WERI-Rb-1 (cell line): ENCODE results near the gene PSMD12.
"Not testable (repeated sequence)": the region's sequence is repeated elsewhere in the genome, so short reads cannot be mapped to it uniquely, and the experiment has no call there.

ENCODE experiments used
- DNase-seq: peaks from one replicate; pipeline ENCODE4 v3.0.0-alpha.2; 2020
- H3K27ac ChIP-seq: fragments of 250-450 bp; sonication (Bioruptor Pico); 2 replicates; pipeline ENCODE4 v1.5.1; 2020; ENCODE audit warnings: mild to moderate bottlenecking, moderate library complexity
- H3K27me3 ChIP-seq: fragments of 250-450 bp; sonication (Bioruptor Pico); 2 replicates; pipeline ENCODE4 v1.5.1; 2021; ENCODE audit warnings: mild to moderate bottlenecking, low read depth, moderate library complexity; ENCODE audit not compliant: insufficient read depth, severe bottlenecking
- H3K36me3 ChIP-seq: fragments of 250-450 bp; sonication (Bioruptor Pico); 2 replicates; pipeline ENCODE4 v1.5.1; 2020; ENCODE audit warnings: mild to moderate bottlenecking, moderate library complexity
- H3K4me3 ChIP-seq: 2 replicates; pipeline ENCODE4 v1.5.1; 2011; ENCODE audit warnings: low read depth, mild to moderate bottlenecking, control low read depth, low read length
- H3K9me3 ChIP-seq: fragments of 250-450 bp; sonication (Bioruptor Pico); 2 replicates; pipeline ENCODE4 v1.5.1; 2021; ENCODE audit warnings: mild to moderate bottlenecking, moderate library complexity; ENCODE audit not compliant: severe bottlenecking
- TF ChIP-seq, protein P1 (sequence below): IDR thresholded peaks from 2 replicates; pipeline ENCODE4 v1.5.1; 2011; ENCODE audit warnings: low read depth, mild to moderate bottlenecking, control low read depth, inconsistent platforms, low read length

PSMD12 gene

DNA sequence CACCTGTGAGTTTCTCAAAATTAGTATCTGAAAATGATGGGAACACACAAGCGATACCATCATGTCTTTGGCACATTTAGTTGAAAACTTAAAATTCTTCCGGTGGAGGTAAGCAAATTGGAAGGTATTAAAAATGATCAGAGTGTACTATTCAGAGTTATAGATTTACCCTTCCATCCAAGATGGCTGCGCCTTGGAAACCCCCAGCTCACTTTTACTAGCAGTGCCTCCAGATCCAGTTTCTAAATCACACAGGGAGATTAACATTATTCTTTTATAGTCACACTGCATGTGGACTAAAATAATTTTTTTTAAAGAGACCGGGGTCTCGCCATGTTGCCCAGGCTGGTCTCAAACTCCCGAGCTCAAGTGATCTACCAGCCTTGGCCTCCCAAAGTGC lies 25.7 kb upstream of the PSMD12 start:
- Histone ChIP-seq H3K27ac (no peak overlapping the region), H3K36me3 (no peaks in the 10 kb centered on the region), H3K27me3 (no peaks in the 10 kb centered on the region), H3K4me3 (no peak overlapping the region), H3K9me3 (peaks cover 3% of the 10 kb centered on the region)
- TF ChIP-seq, protein P1, sequence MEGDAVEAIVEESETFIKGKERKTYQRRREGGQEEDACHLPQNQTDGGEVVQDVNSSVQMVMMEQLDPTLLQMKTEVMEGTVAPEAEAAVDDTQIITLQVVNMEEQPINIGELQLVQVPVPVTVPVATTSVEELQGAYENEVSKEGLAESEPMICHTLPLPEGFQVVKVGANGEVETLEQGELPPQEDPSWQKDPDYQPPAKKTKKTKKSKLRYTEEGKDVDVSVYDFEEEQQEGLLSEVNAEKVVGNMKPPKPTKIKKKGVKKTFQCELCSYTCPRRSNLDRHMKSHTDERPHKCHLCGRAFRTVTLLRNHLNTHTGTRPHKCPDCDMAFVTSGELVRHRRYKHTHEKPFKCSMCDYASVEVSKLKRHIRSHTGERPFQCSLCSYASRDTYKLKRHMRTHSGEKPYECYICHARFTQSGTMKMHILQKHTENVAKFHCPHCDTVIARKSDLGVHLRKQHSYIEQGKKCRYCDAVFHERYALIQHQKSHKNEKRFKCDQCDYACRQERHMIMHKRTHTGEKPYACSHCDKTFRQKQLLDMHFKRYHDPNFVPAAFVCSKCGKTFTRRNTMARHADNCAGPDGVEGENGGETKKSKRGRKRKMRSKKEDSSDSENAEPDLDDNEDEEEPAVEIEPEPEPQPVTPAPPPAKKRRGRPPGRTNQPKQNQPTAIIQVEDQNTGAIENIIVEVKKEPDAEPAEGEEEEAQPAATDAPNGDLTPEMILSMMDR = no peak
- no peak for DNase-seq

DNA sequence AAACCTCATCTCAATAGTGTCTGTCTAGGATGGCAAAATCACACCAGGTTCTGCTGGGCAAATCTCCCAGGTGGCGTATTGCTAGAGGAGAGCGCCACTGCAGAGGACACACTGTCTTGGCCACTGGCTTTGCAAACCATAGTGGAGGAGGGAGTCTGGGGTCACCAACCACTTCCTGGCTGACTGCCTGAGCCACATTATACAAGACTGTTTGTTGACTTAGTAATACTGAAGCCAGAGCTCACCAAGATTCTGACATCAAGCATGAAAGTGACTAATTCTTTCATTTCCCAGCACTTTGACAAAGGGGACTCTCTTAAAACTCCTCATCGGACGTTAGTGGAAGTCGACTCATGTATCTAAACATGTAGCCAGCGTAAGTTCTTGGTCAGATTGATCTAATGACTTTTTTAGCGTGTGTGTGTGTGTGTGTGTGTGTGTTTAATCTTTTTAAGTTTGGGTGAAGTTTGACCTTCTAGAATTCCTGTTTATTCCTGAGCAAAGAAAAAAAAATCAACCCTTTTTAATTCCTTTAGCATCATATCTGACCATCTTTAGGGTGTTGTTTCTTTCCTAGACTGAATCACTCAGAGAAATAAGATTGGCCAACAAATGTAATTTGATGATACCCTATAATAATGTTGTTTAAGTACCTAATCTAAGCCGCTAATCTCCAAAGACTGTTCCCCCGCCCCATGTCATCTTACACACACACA lies 24.4 kb upstream of the PSMD12 start:
- peak; percentile 17 for DNase-seq
- TF ChIP-seq, protein P1 = no peak
- H3K27ac ChIP-seq = peak overlapping the region; percentile 30; the same call in 1 of the 2 replicates
- H3K9me3 ChIP-seq = no peaks in the 10 kb centered on the region
- no peaks in the 10 kb centered on the region for H3K27me3 ChIP-seq
- no peak overlapping the region for H3K4me3 ChIP-seq
- H3K36me3 ChIP-seq = no peaks in the 10 kb centered on the region

- H3K9me3 ChIP-seq = peaks cover under 1% of the 10 kb centered on the region
- H3K4me3 ChIP-seq = no peak overlapping the region
- no peak for DNase-seq
- no peaks in the 10 kb centered on the region for H3K27me3 ChIP-seq
- H3K27ac ChIP-seq = 0 out of 2 replicates have a peak overlapping the region, but pooled peaks have one; percentile 17
- no peaks in the 10 kb centered on the region for H3K36me3 ChIP-seq
- TF ChIP-seq, protein P1 = no peak
These were observed 23.7 kb upstream of the PSMD12 start for GRCh38 chr17:67390006-67390645.

- Histone ChIP-seq H3K27me3 (no peaks in the 10 kb centered on the region), H3K36me3 (no peaks in the 10 kb centered on the region), H3K4me3 (no peak overlapping the region), H3K27ac (no peak overlapping the region), H3K9me3 (peaks cover 4% of the 10 kb centered on the region)
- TF ChIP-seq, protein P1 = no peak
- no peak for DNase-seq
These were observed 22.6 kb upstream of the PSMD12 start for GRCh38 chr17:67388986-67389385.

DNA sequence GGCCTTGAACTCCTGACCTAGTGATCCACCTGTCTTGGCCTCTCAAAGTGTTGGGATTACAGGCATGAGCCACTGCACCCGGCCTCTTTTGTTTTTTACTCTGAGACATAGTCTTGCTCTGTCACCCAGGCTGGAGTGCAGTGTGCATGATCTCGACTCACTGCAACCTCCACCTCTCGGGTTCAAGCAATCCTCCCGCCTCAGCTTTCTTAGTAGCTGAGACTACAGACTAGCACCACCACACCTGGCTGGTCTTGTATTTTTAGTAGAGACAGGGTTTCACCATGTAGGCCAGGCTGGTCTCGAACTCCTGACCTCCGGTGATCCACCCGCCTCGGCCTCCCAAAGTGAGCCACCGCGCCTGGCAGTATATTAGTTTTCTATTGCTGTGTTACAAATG lies 22.2 kb upstream of the PSMD12 start:
- H3K27ac ChIP-seq, H3K4me3 ChIP-seq, DNase-seq, H3K9me3 ChIP-seq, H3K27me3 ChIP-seq, H3K36me3 ChIP-seq: not testable (repeated sequence)

DNA sequence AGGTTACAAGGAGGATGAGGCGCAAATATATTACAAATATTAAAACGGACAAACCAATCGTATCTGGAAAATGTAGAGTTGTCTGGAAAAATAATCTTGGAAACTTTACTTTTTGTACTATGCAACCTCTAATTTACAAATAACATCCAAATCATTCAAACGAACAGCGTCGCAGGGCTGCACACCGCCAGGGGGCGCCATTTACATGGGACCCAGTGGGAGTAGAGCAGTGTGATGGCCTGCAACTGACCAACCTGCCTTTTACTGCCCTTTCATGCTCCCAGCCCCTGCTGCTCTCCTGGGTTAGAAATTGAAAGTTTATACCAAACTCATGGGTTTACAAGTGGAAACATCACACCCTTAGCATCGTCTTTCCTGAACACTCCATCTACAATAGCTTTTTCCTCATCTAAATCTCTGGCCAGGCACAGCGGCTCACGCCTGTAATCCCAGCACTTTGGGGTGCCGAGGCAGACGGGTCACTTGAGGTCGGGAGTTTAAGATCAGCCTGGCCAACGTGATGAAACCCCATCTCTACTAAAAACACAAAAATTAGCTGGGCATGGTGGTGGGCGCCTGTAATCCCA lies 20.7 kb upstream of the PSMD12 start:
- H3K4me3 ChIP-seq = no peak overlapping the region
- H3K36me3 ChIP-seq = no peaks in the 10 kb centered on the region
- TF ChIP-seq, protein P1 = peak; percentile 92
- DNase-seq = peak; percentile 80
- H3K9me3 ChIP-seq = peaks cover 4% of the 10 kb centered on the region
- no peaks in the 10 kb centered on the region for H3K27me3 ChIP-seq
- no peak overlapping the region for H3K27ac ChIP-seq
